ENCODE data around the gene NHERF1.

NHERF1 gene

GRCh38 chr17:74725111-74725510 is 23.3 kb upstream of the NHERF1 start:
- H3K4me3 ChIP-seq (ENCODE audit: low read depth, low read length), result no peak overlapping the region
- TF ChIP-seq, protein P1, sequence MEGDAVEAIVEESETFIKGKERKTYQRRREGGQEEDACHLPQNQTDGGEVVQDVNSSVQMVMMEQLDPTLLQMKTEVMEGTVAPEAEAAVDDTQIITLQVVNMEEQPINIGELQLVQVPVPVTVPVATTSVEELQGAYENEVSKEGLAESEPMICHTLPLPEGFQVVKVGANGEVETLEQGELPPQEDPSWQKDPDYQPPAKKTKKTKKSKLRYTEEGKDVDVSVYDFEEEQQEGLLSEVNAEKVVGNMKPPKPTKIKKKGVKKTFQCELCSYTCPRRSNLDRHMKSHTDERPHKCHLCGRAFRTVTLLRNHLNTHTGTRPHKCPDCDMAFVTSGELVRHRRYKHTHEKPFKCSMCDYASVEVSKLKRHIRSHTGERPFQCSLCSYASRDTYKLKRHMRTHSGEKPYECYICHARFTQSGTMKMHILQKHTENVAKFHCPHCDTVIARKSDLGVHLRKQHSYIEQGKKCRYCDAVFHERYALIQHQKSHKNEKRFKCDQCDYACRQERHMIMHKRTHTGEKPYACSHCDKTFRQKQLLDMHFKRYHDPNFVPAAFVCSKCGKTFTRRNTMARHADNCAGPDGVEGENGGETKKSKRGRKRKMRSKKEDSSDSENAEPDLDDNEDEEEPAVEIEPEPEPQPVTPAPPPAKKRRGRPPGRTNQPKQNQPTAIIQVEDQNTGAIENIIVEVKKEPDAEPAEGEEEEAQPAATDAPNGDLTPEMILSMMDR (IDR thresholded peaks at IDR 0.05; ENCODE audit: low read depth, low read length), result no peak

- TF ChIP-seq, protein P1 (IDR thresholded peaks at IDR 0.05; ENCODE audit: low read depth, low read length), result no peak
- H3K4me3 ChIP-seq (ENCODE audit: low read depth, low read length), result no peak overlapping the region
Measured at GRCh38 chr17:74728033-74728701, 20.3 kb upstream of the NHERF1 start.

DNA sequence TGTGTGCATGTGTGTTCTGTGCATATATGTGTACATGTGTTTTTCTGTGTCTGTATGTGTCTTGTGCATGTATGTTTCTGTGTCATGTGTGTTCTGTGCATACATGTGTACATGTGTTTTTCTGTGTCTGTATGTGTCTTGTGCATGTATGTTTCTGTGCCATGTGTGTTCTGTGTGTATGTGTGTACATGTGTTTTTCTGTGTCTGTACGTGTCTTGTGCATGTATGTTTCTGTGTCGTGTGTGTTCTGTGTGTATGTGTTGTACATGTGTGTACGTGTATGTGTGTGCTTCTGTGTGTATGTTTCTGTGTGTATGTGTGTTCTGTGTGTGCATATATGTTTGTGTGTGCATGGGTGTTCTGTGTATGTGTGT is 19.7 kb upstream of the NHERF1 start:
- TF ChIP-seq, protein P1 (IDR thresholded peaks at IDR 0.05; ENCODE audit: low read depth, low read length), result no peak
- H3K4me3 ChIP-seq (ENCODE audit: low read depth, low read length), result no peak overlapping the region

GRCh38 chr17:74729368-74729767 is 19.1 kb upstream of the NHERF1 start:
- TF ChIP-seq, protein P1 (IDR thresholded peaks at IDR 0.05; ENCODE audit: low read depth, low read length), result no peak
- no peak overlapping the region for H3K4me3 ChIP-seq (ENCODE audit: low read depth, low read length)

DNA sequence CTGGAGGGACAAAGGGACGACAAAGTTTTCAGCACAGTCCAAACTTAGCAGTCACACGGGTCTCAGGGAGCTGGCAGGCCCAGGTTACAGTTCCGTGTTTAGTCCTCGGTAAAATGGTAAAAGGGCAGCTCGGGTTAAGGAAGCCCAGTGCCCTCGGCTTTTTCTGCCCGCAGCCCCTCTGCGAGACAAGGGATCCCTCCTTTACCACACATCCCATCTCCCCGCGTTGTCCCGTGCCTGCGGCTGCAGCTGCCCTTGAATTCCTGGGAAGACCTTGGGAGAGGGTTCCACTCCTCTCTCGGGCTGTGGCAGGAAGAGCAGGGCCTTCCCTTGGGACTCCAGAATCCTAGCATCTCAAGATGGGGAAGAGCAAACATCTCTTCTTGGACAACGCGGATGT is 18.6 kb upstream of the NHERF1 start:
- no peak overlapping the region for H3K4me3 ChIP-seq (ENCODE audit: low read depth, low read length)
- TF ChIP-seq, protein P1 (IDR thresholded peaks at IDR 0.05; ENCODE audit: low read depth, low read length), result no peak

GRCh38 chr17:74730491-74731346 is 17.7 kb upstream of the NHERF1 start:
- H3K4me3 ChIP-seq (ENCODE audit: low read depth, low read length), result no peak overlapping the region
- TF ChIP-seq, protein P1 (IDR thresholded peaks at IDR 0.05; ENCODE audit: low read depth, low read length), result no peak

DNA sequence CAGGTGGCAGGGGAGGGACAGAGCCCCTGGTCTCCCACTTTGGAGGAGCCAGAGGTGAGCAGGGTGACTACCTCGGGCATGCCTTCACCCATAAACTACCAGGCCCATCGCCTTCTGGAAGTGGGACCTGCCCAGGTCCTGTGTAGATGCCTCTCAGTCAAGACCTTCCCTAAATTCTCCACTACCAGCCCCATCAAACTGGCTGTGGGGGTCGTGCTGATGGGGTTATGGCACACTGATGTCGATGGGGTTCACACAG is 17.2 kb upstream of the NHERF1 start:
- TF ChIP-seq, protein P1 (IDR thresholded peaks at IDR 0.05; ENCODE audit: low read depth, low read length), result no peak
- H3K4me3 ChIP-seq (ENCODE audit: low read depth, low read length), result no peak overlapping the region
